Activated CD4-positive, alpha-beta T cell treated with anti-CD3 and anti-CD28 coated beads, Interleukin-2, Interleukin-6, amounts not matched to agents 100 ng/mL and 50 ng/mL, durations not matched to agents 16 hours and 8 hours (primary cell): ENCODE results near the gene MACROD2.

Experiments
- DNase-seq: peaks from one replicate; pipeline ENCODE4 v3.0.0-alpha.2; 2020

Gene MACROD2

GRCh38 chr20:15918631-15919030 lies 1923.3 kb downstream of the MACROD2 start:
- DNase-seq = no peak

- no peak for DNase-seq
Measured at GRCh38 chr20:15919118-15919517, 1923.8 kb downstream of the MACROD2 start.

GRCh38 chr20:15921930-15922329 lies 1926.6 kb downstream of the MACROD2 start:
- no peak for DNase-seq

- DNase-seq = no peak
Measured at GRCh38 chr20:15922556-15922955, 1927.2 kb downstream of the MACROD2 start.

- no peak for DNase-seq
Measured at GRCh38 chr20:15923030-15923776, 1927.9 kb downstream of the MACROD2 start.

- no peak for DNase-seq
Measured at GRCh38 chr20:15924556-15924955, 1929.2 kb downstream of the MACROD2 start.

DNA sequence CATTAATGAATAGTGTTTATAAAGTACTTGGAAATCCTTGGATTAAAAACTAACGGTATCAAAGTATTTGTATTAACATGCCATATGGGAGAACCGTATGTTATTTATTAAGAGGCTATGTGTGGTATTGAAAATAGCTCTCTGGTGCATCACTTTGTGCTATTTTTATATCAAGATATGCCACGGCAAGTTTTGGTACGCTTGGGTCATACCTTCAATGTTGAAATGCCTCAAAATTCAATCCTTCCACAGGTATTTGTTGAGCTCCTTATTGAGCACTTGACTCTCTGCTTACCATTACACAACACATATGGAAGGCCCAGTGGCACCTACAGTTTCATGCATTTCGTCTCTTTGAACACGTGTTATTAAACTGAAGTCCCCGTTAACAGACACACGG lies 1930.1 kb downstream of the MACROD2 start:
- DNase-seq = no peak

GRCh38 chr20:15927893-15928650 lies 1932.8 kb downstream of the MACROD2 start:
- DNase-seq = no peak

- no peak for DNase-seq
Measured at GRCh38 chr20:15928946-15929345, 1933.6 kb downstream of the MACROD2 start.

DNA sequence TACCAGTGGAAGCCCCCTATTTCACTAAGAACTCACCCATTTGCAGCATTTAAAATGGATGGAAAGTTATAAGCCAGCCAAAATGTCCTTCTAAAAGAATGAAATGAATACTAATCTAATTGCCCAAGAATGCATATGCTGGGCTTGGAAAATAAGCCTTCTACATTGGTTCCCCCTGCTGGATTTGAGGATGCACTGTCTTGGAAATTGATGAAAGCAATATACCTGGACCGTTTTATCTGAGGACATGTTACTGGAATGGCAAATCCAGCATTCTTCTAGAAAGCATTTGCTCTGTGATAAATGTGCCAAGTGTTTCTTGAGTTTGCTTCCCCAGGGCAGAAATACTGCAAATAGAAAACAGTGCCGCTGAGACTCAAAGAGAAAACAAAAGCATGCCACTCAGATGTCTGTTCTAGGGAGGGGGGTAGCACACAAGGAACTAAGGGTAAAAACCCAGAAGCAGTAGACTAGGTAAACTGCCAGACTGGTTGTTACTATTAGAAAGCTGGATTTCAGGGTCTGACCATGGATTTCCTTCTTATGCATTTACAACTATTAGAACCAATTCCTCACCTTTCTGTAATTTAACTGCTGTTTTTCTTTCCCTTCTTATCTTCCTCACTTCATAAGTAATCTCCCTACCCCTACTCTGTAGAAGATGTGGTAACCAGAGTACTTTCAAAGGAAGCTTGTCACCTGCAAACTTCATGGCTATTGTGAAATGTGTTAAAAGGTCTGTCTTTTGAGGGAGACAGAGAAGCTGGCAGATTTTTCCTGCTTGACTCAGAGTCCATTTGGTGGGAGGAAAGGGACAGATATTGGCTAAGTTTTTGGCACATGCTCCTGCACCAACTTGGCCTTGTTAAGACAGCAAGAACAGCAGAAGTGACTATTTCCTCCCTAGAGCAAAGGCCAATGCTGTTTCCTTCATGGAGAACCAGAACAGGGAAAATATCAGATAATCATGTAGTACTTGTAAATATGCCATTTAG lies 1935.3 kb downstream of the MACROD2 start:
- DNase-seq = no peak

DNA sequence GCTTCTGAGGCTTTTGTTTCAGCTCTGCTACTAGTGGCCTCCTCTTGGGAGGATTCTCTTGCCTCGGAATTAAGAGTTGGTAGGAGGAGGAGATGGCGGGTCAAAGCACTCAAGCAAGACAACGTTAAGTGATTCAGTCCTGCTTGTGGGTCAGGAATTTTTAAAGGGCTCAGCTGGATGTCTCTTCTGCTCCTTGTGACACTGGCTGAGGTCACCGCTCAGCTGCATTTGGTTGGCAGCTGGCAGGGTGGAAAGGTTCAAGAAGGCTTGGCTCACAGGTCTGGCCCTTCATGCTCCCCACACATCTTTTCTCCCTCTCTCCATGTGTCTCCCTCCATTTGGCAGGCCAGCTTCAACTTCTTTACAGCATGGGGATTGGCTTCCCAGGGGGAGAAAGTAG lies 1936.6 kb downstream of the MACROD2 start:
- no peak for DNase-seq

- DNase-seq = no peak
Measured at GRCh38 chr20:15937179-15937578, 1941.9 kb downstream of the MACROD2 start.

- no peak for DNase-seq
Measured at GRCh38 chr20:15938847-15939246, 1943.5 kb downstream of the MACROD2 start.

DNA sequence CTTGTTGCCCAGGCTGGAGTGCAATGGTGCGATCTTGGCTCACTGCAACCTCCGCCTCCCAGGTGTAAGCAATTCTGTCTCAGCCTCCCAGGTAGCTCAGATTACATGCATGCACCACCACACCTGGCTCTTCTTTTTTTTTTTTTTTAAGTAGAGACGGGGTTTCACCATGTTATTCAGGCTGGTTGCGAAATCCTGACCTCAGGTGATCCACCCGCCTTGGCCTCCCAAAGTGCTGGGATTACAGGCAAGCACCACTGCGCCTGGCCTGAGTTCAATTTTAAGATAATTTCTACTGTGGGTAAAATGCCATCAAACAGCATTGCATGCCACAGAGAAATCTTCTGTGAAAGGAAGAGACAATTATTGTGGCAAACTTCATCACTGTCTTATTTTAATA lies 1944.8 kb downstream of the MACROD2 start:
- no peak for DNase-seq

DNA sequence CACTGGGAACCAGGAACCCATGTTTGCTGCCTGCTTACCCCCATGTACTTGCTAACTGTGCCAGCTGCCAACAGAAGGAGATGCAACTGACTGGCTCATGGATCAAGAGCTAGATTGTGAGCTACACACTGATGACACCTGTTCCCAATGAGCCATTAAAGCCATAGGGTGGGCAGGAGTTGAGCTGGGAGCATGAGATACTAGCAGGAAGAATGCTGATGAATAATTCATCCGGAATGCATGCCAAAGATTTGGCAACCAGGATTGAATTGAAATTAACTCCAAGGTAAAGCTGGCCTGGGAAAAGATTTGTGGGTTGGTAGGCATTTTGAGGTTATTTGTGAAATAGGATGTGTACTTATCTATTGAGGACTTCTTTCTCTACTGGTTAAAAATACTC lies 1946.8 kb downstream of the MACROD2 start:
- no peak for DNase-seq

- DNase-seq = no peak
Measured at GRCh38 chr20:15945289-15945688, 1950.0 kb downstream of the MACROD2 start.

DNA sequence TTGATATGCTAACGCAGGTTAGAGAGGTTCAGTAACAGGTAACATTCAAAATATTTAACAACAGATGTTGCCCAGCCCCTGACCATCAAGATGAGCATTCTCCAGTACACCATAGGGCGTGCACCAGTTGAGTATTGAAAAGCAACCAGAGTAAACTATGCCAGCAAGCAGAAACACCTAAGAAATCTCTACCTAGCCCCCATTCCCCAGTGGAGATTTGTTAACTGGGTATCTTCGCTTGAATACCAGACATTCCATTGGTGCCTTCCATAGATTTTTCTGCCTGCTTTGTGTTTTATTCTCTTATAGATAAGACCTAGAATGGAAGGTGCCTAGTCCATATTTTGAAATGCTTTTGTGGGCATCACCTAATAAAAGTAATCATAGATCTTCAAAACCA lies 1954.1 kb downstream of the MACROD2 start:
- DNase-seq = no peak

DNA sequence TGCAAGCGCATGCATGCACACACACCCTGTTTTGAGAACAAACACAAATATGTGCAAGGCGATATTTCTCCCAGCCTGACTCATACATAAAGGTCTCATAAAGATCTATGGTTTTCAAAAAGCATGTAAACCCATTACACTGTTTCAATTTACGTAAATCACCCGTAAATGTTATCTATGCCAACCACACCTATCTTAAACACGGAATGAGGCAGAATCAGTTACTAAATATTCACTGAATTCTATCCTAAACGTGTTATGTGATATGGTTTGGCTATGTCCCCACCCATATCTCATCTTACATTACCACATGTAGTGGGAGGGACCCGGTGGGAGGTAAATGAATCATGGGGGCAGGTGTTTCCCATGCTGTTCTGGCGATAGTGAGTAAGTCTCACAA lies 1956.3 kb downstream of the MACROD2 start:
- DNase-seq = no peak

DNA sequence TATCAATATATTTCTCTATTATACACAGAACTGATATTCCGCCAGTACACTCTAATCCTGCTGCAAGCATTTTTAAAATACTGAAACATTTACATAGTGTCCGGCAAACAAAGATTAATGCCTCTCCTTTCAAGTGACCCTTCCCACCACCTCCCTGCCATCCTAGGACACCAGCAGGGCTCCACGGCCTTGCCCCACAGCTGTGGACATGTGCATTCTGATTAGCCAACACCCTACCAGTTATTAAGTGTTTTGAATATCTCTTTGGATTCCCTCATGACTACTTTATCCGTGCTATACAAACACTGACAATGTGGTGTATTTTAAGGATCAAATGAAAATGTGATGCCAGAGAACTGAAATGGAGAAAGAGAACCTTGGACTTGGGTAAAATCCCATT lies 1962.8 kb downstream of the MACROD2 start:
- DNase-seq = no peak

- DNase-seq = no peak
Measured at GRCh38 chr20:15965165-15965564, 1969.8 kb downstream of the MACROD2 start.

DNA sequence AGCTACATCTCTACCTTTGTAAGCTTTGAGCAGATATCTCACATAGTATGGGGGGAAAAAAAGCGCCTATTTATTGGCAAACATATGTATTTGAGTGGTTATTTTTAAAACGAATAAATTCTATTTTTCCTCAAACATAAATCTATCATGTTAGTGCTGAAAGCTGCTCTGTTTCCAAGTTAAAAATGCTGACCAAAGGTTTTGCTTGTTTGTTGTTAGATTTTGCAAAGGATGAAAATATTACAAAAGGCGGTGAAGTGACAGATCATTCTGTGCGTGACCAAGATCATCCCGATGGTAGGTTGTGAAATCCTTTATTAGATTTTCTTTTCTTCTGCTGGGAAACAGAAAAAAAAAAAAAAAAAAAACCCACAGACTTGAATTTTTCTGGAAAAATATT lies 1972.0 kb downstream of the MACROD2 start:
- no peak for DNase-seq

DNA sequence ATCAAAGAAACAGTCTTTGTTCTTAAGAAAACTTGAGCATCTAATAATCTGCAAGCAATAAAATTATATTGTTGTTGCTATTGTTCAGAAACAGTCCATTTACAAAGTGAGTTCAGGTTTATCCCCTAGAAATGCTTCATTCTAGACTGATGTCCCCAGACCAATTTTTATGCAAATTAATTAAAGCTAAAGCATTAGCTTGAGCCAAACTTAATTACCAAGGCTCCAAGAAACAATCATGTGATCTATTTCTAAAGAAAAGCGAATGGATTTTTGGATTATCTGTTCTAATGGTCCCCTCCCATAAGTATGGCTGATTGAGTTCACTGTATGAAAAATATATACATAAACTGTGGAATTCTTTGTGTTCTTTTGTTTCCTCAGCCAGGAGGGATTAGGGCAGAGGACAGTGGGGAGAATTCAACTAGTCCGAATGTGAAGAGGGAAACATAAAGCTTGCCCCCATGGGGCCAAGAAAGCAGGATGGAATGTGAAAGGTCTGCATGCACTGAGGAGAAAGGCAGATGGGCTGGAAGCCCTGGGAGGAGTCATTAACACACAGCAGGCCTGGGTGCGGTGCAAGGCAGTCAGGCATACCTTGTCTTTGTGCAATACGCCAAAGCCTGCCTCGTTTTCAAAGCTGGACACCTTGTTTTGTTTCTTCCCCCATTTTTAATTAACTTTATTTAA lies 1980.9 kb downstream of the MACROD2 start:
- DNase-seq = no peak

DNA sequence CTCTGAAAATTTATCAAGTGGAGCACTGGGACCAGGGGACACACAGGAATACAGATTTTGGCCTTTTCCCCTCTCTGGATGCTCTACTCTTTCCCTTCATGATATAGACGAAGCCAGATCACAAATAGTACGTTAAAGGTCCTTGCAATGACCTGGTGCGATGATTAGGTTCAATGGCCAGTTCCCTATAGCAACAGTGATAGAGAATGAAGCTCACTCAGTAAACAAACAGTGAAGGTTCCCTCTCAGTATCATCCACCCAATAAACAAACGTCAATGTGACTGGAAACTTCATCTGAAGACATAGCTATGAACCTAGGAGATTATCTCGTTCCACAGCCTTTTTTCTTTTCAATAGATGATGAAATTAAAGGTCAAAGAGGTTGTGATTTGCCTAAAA lies 1981.7 kb downstream of the MACROD2 start:
- DNase-seq = no peak
